GM12878 (cell line): ENCODE results near the gene VAV2. TPM values are rescaled to one million over a fixed set of nuclear protein-coding genes. Genes with fewer than 3 reads are reported as not detected.

Source experiments
- ATAC-seq: fragments of 200-7000 bp; cut with Tn5 transposase; 3 replicates; pipeline ENCODE4 v1.9.1; 2020; ENCODE audit warnings: mild to moderate bottlenecking, moderate library complexity
- BruUV-seq: library from RNA; stranded (reverse); fragments of 400-500 nt; replicated peaks from 2 replicates; lab custom pipeline; 2021; lab: Mats Ljungman, UMichigan
- CTCF ChIA-PET: fragments of 300-600 bp; sonication (Branson Sonifier 250); formaldehyde crosslinking; extraction: SDS; loops from one replicate; lab custom pipeline; 2021; ENCODE audit warnings: inconsistent platforms; lab: Yijun Ruan, JAX
- POLR2A ChIA-PET: fragments of 350-600 bp; formaldehyde crosslinking; extraction: SDS; loops from one replicate; lab custom pipeline; 2021; ENCODE audit warnings: inconsistent platforms; lab: Charles Lee
- RAD21 ChIA-PET: fragments of 300-600 bp; sonication (Branson Sonifier 250); formaldehyde crosslinking; loops from one replicate; lab custom pipeline; 2023; ENCODE audit warnings: antibody characterized with exemption; ENCODE audit not compliant: unreplicated experiment; lab: Charles Lee
- SMC1A ChIA-PET: fragments of 300-600 bp; sonication (Branson Sonifier 250); formaldehyde crosslinking; loops from one replicate; lab custom pipeline; 2023; ENCODE audit not compliant: unreplicated experiment, uncharacterized antibody; lab: Charles Lee
- DNase-seq: peaks from one replicate; pipeline ENCODE4 v3.0.0-alpha.2; 2011; ENCODE audit warnings: low read depth, low spot score
- FAIRE-seq: peaks from 3 replicates; lab custom pipeline; 2011; peaks lifted over from hg19 to GRCh38; lab: Jason Lieb, UNC
- H2AFZ ChIP-seq: 2 replicates; pipeline ENCODE4 v1.6.0; 2011; ENCODE audit warnings: low read depth, low read length, control low read depth; ENCODE audit not compliant: control insufficient read depth
- H3K27ac ChIP-seq: 2 replicates; pipeline ENCODE4 v1.5.1; 2011; ENCODE audit warnings: control low read depth; ENCODE audit not compliant: control insufficient read depth, insufficient read depth
- H3K27me3 ChIP-seq, 2 experiments: replicated peaks in 1 of 2; 2 replicates each; pipeline versions ENCODE4 v1.6.0 to v1.6.1; 2011; ENCODE audit warnings: low read length in 1 of 2; ENCODE audit not compliant: control insufficient read depth in 2 of 2, insufficient read depth in 2 of 2
- H3K36me3 ChIP-seq, 2 experiments: 2 replicates each; pipeline ENCODE4 v1.5.1; 2011; ENCODE audit warnings: low read length in 1 of 2; ENCODE audit not compliant: control insufficient read depth in 2 of 2, insufficient read depth in 2 of 2
- H3K4me1 ChIP-seq: 2 replicates; pipeline ENCODE4 v1.6.1; 2011; ENCODE audit warnings: mild to moderate bottlenecking, low read length, moderate library complexity, mixed read lengths; ENCODE audit not compliant: control insufficient read depth, insufficient read depth
- H3K4me2 ChIP-seq: 2 replicates; pipeline ENCODE4 v1.6.0; 2011; ENCODE audit warnings: control low read depth; ENCODE audit not compliant: control insufficient read depth, insufficient read depth
- H3K4me3 ChIP-seq: fragments of 200-600 bp; sonication (generic); 2 replicates; pipeline ENCODE4 v1.5.1; 2016
- H3K79me2 ChIP-seq: 2 replicates; pipeline ENCODE4 v1.6.0; 2011; ENCODE audit warnings: low read length; ENCODE audit not compliant: control insufficient read depth, insufficient read depth
- H3K9ac ChIP-seq: 2 replicates; pipeline ENCODE4 v1.8.0; 2011; ENCODE audit warnings: low read length, control low read depth, mixed read lengths; ENCODE audit not compliant: control insufficient read depth, insufficient read depth
- H3K9me3 ChIP-seq: replicated peaks from 3 replicates; pipeline ENCODE4 v1.5.1; 2011; ENCODE audit warnings: mild to moderate bottlenecking, low read length; ENCODE audit not compliant: control insufficient read depth, insufficient read depth
- H4K20me1 ChIP-seq: 2 replicates; pipeline ENCODE4 v1.6.0; 2011; ENCODE audit not compliant: control insufficient read depth, insufficient read depth
- BCL11A ChIP-seq: IDR thresholded peaks from 2 replicates; pipeline ENCODE4 v1.6.1; 2011; ENCODE audit warnings: low read depth, low read length
- CHD2 ChIP-seq: IDR thresholded peaks from 2 replicates; pipeline ENCODE4 v1.6.1; 2011; ENCODE audit warnings: low read depth, low read length, improper control_type of control experiment, borderline replicate concordance
- CREM ChIP-seq: IDR thresholded peaks from 2 replicates; pipeline ENCODE4 v1.6.1; 2014; ENCODE audit warnings: antibody characterized with exemption, low read depth
- CTCF ChIP-seq, 3 experiments: IDR thresholded peaks in 2 of 3; conservative IDR thresholded peaks in 1 of 3; 2 replicates each; pipeline ENCODE4 v1.5.1; 2011; ENCODE audit warnings: low read depth in 3 of 3, low read length in 3 of 3, mild to moderate bottlenecking in 3 of 3, control low read depth in 2 of 3, moderate library complexity in 2 of 3, inconsistent platforms in 1 of 3, mixed read lengths in 1 of 3; ENCODE audit not compliant: control insufficient read depth in 2 of 3, insufficient read depth in 1 of 3; ENCODE audit errors: extremely low read depth in 1 of 3
- EED ChIP-seq: sonication (generic); IDR thresholded peaks from 2 replicates; pipeline ENCODE4 v1.6.1; 2016; ENCODE audit warnings: antibody characterized with exemption, low read depth
- IKZF2 ChIP-seq, 2 experiments: fragments of 450-650 bp; IDR thresholded peaks; 2 replicates each; pipeline ENCODE4 v1.6.1; 2017; ENCODE audit warnings: mild to moderate bottlenecking in 2 of 2, moderate library complexity in 2 of 2
- IRF3 ChIP-seq: fragments of 450-650 bp; IDR thresholded peaks from 2 replicates; pipeline ENCODE4 v1.6.1; 2014; ENCODE audit warnings: mild to moderate bottlenecking
- MTA2 ChIP-seq: fragments of 450-650 bp; IDR thresholded peaks from 2 replicates; pipeline ENCODE4 v1.6.1; 2016; ENCODE audit warnings: low read depth, mild to moderate bottlenecking, moderate library complexity
- NR2C2 ChIP-seq: IDR thresholded peaks from 2 replicates; pipeline ENCODE4 v1.6.1; 2011; ENCODE audit warnings: borderline replicate concordance, low read depth; ENCODE audit not compliant: control insufficient read depth, insufficient read length
- PKNOX1 ChIP-seq: fragments of 450-650 bp; IDR thresholded peaks from 2 replicates; pipeline ENCODE4 v1.6.1; 2016; ENCODE audit warnings: mild to moderate bottlenecking
- PML ChIP-seq: IDR thresholded peaks from 2 replicates; pipeline ENCODE4 v1.6.1; 2012; ENCODE audit warnings: low read length, inconsistent platforms
- POLR2AphosphoS5 ChIP-seq: IDR thresholded peaks from 2 replicates; pipeline ENCODE4 v1.6.1; 2011; ENCODE audit warnings: mild to moderate bottlenecking, low read length, inconsistent platforms
- RAD21 ChIP-seq: IDR thresholded peaks from 2 replicates; pipeline ENCODE4 v1.6.1; 2011; ENCODE audit warnings: mild to moderate bottlenecking, low read depth, low read length, moderate library complexity; ENCODE audit not compliant: insufficient read depth
- RELA ChIP-seq: fragments of 450-650 bp; IDR thresholded peaks from 2 replicates; pipeline ENCODE4 v1.8.0; 2014; ENCODE audit warnings: borderline replicate concordance; ENCODE audit not compliant: partially characterized antibody
- SIX5 ChIP-seq: IDR thresholded peaks from 2 replicates; pipeline ENCODE4 v1.6.1; 2011; ENCODE audit warnings: mild to moderate bottlenecking, low read depth, low read length, moderate library complexity; ENCODE audit not compliant: severe bottlenecking
- TARDBP ChIP-seq: IDR thresholded peaks from 2 replicates; pipeline ENCODE4 v1.6.1; 2016; ENCODE audit warnings: borderline replicate concordance
- WRNIP1 ChIP-seq: IDR thresholded peaks from 2 replicates; pipeline ENCODE4 v1.6.1; 2011; ENCODE audit warnings: low read depth, low read length, improper control_type of control experiment, borderline replicate concordance
- ZBTB4 ChIP-seq: fragments of 450-650 bp; formaldehyde crosslinking; IDR thresholded peaks from 2 replicates; pipeline ENCODE4 v1.4.0; 2022; ENCODE audit warnings: mild to moderate bottlenecking, moderate library complexity
- ZNF207 ChIP-seq: fragments of 450-650 bp; IDR thresholded peaks from 2 replicates; pipeline ENCODE4 v1.6.1; 2014; ENCODE audit warnings: antibody characterized with exemption, mild to moderate bottlenecking, borderline replicate concordance
- whole genome bisulfite sequencing: methylation state at CpG from one replicate; pipeline ENCODE4 v1.1.6; 2016; ENCODE audit warnings: low lambda C conversion rate; ENCODE audit not compliant: insufficient replicate concordance, insufficient coverage; ENCODE audit errors: missing lambda C conversion rate; 5-methylcytosine and 5-hydroxymethylcytosine counted together
- in situ Hi-C: fragments of 300-500 bp; cut with MboI; formaldehyde crosslinking; loops from 9 replicates; pipeline ENCODE4 v1.14.3; 2018; ENCODE audit warnings: mixed read lengths
- intact Hi-C: fragments of 100-400 bp; cut with micrococcal nuclease; formaldehyde crosslinking; loops from one replicate; pipeline ENCODE4 v1.14.2; 2022; ENCODE audit not compliant: unreplicated experiment
- polyA plus RNA-seq, 11 experiments: library from polyadenylated mRNA; depleted of rRNA in 4 of 11; unstranded in 6 of 11; stranded (reverse) in 5 of 11; fragments of >200 nt; fragmentation: Nextera tagmentation in 4 of 11; fragmentation: Illumina TruSeq in 1 of 11; extraction: Ambion mirVana in 4 of 11; extraction: Trizol in 1 of 11; gene quantifications; 1 replicate in 1 of 11; 2 replicates in 10 of 11; pipeline versions ENCODE4 v1.2.1 to v1.2.3, GENCODE V29; 2011 to 2016; ENCODE audit warnings: inconsistent platforms in 2 of 11, missing spikeins in 2 of 11, low read depth in 1 of 11
- total RNA-seq, 4 experiments: library from RNA; depleted of rRNA in 3 of 4; stranded (reverse); fragments of >200 nt in 3 of 4; fragmentation: Illumina TruSeq in 1 of 4; extraction: Trizol in 1 of 4; gene quantifications; 2 replicates each; pipeline versions ENCODE4 v1.2.1 to v1.2.3, GENCODE V29; 2013 to 2021

VAV2 gene
- total and polyA plus RNA-seq, 10 of the 15 experiments (the other 5 are each of a cell fraction or from before 2014, with no cell fraction given): 0.13 to 43.9 (median 16.9) TPM

- peaks cover 6 to 25% of the 10 kb centered on the region in 2 experiments; a peak in 3 of 4 replicates for H3K36me3 ChIP-seq
- no peak for FAIRE-seq
- ChIA-PET SMC1A (interaction anchor here (1.3 kb wide), 1 partner anchor 190 kb away, joined by 3 read pairs; no protein-coding TSS in a partner anchor), POLR2A (interaction anchor here (1.2 kb wide), 1 partner anchor 9 kb away, joined by 3 read pairs; no protein-coding TSS in a partner anchor), RAD21 (interaction anchor here (0.9 kb wide), 1 partner anchor 142 kb away, joined by 3 read pairs; no protein-coding TSS in a partner anchor), CTCF (interaction anchor here (0.5 to 1.5 kb wide), 3 partner anchors 14 to 161 kb away, joined by 3 to 5 read pairs (median 3); no protein-coding TSS in a partner anchor)
- no peak overlapping the region for H3K4me3 ChIP-seq
- H3K4me2 ChIP-seq: no peak overlapping the region
- H2AFZ ChIP-seq: no peak overlapping the region
- H3K9me3 ChIP-seq: no peaks in the 10 kb centered on the region
- no peaks in the 10 kb centered on the region for H3K79me2 ChIP-seq
- no TSS peak for BruUV-seq
- 100% methylated on average over 12 of the region's 13 CpGs for WGBS
- H3K9ac ChIP-seq: no peak overlapping the region
- H3K4me1 ChIP-seq: no peaks in the 10 kb centered on the region
- H4K20me1 ChIP-seq: no peaks in the 10 kb centered on the region
- TF ChIP-seq RAD21: no peak
- TF ChIP-seq ZBTB4 (CRISPR knock-in tag): no peak
- TF ChIP-seq RELA: no peak
- TF ChIP-seq CREM: no peak
- TF ChIP-seq PKNOX1: no peak
- TF ChIP-seq POLR2AphosphoS5: no peak
- no peak for TF ChIP-seq CHD2
- no peak for TF ChIP-seq NR2C2
- TF ChIP-seq MTA2: no peak
- no peak for TF ChIP-seq IRF3
- TF ChIP-seq ZNF207: no peak
- no peak for TF ChIP-seq WRNIP1
- no peak for TF ChIP-seq PML
- no peak for TF ChIP-seq BCL11A
- TF ChIP-seq CTCF (IDR thresholded peaks at IDR 0.05 in 2 of 3, conservative IDR thresholded peaks at IDR 0.05 in 1 of 3; ENCODE audit: control insufficient read depth in 2 of 3, extremely low read depth in 1 of 3, insufficient read depth in 1 of 3, low read depth in 3 of 3, low read length in 3 of 3): no peak
- no peak for TF ChIP-seq EED
- no peak for TF ChIP-seq TARDBP
- no peak for TF ChIP-seq SIX5
- TF ChIP-seq IKZF2 (IDR thresholded peaks at IDR 0.05): no peak
- DNase-seq: no peak
- no peak overlapping the region for H3K27ac ChIP-seq
- no peaks in the 10 kb centered on the region for H3K27me3 ChIP-seq
- intact Hi-C loops (no loop called here), in situ Hi-C loops (no loop called here)
- no peak for ATAC-seq
Observed at GRCh38 chr9:133803745-133804144, 188.4 kb downstream of the VAV2 start.
